Rectal smooth muscle tissue (tissue), 1 donor: ENCODE results near the gene TPK1.
"Not testable (repeated sequence)": the region's sequence is repeated elsewhere in the genome, so short reads cannot be mapped to it uniquely, and the experiment has no call there.

Experiments
- H3K27ac ChIP-seq: one replicate; pipeline ENCODE4 v1.7.0; 2013; ENCODE audit warnings: low read depth, low read length, inconsistent platforms
- H3K27me3 ChIP-seq: one replicate; pipeline ENCODE4 v1.7.0; 2013; ENCODE audit warnings: low read length; ENCODE audit not compliant: control insufficient read depth, insufficient read depth
- H3K36me3 ChIP-seq: one replicate; pipeline ENCODE4 v1.7.0; 2013; ENCODE audit warnings: low read length; ENCODE audit not compliant: control insufficient read depth, insufficient read depth
- H3K4me1 ChIP-seq: one replicate; pipeline ENCODE4 v1.7.0; 2013; ENCODE audit warnings: low read length; ENCODE audit not compliant: control insufficient read depth, insufficient read depth
- H3K4me3 ChIP-seq: one replicate; pipeline ENCODE4 v1.7.0; 2013; ENCODE audit warnings: low read length
- H3K9ac ChIP-seq: one replicate; pipeline ENCODE4 v1.7.0; 2013; ENCODE audit warnings: low read length

Gene TPK1

DNA sequence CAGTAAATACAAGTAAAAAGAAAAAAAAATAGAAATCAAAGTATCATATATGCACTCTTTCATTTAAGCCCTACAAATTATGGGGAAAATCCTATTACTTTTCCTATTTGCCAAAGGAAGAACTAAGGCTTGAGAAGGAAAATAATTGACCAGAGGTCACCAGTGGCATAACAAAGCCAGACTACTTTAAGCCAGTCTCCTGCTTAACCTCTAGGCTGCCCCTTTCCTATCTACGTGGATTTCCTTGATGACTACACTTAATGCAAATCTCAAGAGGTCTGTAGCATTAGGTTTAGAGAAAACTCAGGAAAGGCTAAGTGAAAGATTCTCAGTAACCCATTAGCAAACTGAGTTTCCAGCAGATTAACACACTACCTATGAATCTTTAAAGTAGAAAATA is 49.8 kb downstream of the TPK1 start:
- Histone ChIP-seq H3K4me3 (no peak overlapping the region), H3K27ac (no peak overlapping the region), H3K4me1 (no peaks in the 10 kb centered on the region), H3K36me3 (no peaks in the 10 kb centered on the region), H3K27me3 (no peaks in the 10 kb centered on the region), H3K9ac (no peak overlapping the region)

DNA sequence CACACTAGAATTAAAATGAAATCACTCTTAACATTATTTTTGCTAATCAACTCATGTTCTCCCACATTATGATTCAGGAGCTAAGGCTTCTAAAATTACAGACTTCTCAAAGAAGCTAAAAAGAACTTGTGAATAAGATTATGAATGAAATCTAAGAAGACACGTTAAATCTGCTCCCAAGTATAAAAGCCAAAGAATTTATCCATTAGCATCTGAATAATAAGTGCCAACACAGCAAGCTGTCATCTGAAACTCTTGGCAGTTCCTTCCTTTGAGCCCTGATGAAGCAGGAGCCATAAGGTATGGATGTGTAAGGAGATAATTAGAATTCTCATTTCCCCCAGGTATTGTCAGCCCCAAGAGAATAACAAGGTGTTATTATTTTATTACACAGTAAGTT is 50.3 kb downstream of the TPK1 start:
- no peaks in the 10 kb centered on the region for H3K36me3 ChIP-seq
- H3K27ac ChIP-seq: no peak overlapping the region
- H3K27me3 ChIP-seq: no peaks in the 10 kb centered on the region
- H3K4me3 ChIP-seq: no peak overlapping the region
- H3K9ac ChIP-seq: no peak overlapping the region
- no peaks in the 10 kb centered on the region for H3K4me1 ChIP-seq

DNA sequence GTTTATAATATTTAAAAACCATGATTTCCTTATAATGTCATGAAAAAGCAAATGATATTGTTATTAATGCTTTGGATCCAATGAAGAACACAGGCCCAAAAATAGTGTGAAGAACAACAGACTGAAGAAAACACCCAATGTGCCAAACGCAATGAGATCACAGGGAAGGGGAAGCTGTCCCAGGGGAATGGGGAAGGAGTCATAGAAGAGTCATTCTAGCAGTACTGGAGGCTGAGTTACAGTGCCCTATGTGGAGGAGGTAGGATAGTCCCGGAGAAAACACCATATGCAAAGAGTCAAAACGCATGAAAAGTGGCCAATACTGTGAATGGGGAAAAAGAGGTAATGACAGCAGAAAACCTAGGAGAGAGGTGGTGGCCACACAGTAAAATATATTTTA is 50.9 kb downstream of the TPK1 start:
- no peak overlapping the region for H3K27ac ChIP-seq
- H3K27me3 ChIP-seq: no peaks in the 10 kb centered on the region
- H3K9ac ChIP-seq: no peak overlapping the region
- no peaks in the 10 kb centered on the region for H3K36me3 ChIP-seq
- H3K4me1 ChIP-seq: no peaks in the 10 kb centered on the region
- no peak overlapping the region for H3K4me3 ChIP-seq

DNA sequence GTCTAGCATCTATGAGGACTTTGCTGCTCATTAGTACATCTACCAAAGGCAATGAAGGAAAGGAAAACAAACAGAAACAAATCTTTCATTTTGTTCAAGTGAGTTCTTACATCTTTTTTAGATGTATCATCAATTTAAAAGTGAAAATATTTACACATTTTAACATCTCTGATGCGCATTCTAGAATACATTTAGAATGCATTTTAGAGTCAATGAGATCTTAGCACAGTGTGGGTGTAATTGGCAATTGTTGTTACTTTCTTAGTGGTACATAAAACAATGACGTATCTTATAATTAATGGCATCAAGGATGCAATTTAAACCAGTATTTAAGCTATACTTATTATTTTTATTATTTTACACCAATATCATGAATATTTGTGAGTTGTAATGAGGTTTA is 51.4 kb downstream of the TPK1 start:
- Histone ChIP-seq H3K4me3 (no peak overlapping the region), H3K9ac (no peak overlapping the region)

DNA sequence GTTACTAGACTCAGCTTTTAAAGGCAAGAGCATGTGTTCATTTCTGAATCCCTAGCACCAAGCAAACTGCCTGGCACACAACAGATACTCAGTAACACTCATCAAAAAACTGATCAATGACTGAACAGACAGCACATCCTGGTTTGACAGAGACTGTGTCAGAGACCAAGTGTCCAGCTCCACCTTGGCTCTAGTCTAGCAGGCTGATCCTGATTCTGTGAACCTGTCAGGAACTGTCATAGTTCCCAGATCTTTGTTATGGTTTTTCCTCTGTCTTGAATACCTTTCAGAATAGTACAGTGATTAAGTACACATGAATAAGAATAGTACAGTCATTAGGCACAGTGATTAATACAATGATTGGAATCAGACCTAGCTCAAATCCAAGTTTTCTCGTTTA is 53.0 kb downstream of the TPK1 start:
- no peak overlapping the region for H3K27ac ChIP-seq
- no peak overlapping the region for H3K4me3 ChIP-seq
- H3K4me1 ChIP-seq: no peaks in the 10 kb centered on the region
- no peaks in the 10 kb centered on the region for H3K36me3 ChIP-seq
- H3K27me3 ChIP-seq: no peaks in the 10 kb centered on the region
- H3K9ac ChIP-seq: no peak overlapping the region

More for the DNA sequence above, 51.4 kb downstream of the TPK1 start:
- no peak overlapping the region for H3K27ac ChIP-seq
- no peaks in the 10 kb centered on the region for H3K4me1 ChIP-seq
- no peaks in the 10 kb centered on the region for H3K36me3 ChIP-seq
- H3K27me3 ChIP-seq: no peaks in the 10 kb centered on the region

DNA sequence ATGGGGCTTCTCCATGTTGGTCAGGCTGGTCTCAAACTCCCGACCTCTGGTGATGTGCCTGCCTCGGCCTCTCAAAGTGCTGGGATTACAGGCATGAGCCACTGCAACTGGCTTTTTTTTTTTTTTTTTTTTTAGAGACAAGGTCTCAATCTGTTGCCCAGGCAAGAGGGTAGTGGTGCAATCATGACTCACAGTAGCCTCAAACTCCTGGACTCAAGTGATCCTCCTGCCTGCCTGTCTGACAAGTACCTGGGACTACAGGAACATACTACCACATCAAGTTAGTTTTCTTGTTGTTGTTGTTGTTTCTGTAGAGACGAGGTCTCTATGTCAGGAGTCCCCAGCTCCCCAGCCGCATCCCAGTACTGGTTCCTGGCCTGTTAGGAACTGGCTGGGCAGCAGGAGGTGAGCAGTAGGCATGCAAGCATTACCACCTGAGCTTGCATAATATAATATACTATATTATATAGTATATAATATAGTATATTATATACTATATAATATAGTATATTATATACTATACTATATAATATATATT is 55.7 kb downstream of the TPK1 start:
- no peaks in the 10 kb centered on the region for H3K27me3 ChIP-seq
- no peaks in the 10 kb centered on the region for H3K4me1 ChIP-seq
- H3K4me3 ChIP-seq: no peak overlapping the region
- no peaks in the 10 kb centered on the region for H3K36me3 ChIP-seq
- no peak overlapping the region for H3K9ac ChIP-seq
- no peak overlapping the region for H3K27ac ChIP-seq

DNA sequence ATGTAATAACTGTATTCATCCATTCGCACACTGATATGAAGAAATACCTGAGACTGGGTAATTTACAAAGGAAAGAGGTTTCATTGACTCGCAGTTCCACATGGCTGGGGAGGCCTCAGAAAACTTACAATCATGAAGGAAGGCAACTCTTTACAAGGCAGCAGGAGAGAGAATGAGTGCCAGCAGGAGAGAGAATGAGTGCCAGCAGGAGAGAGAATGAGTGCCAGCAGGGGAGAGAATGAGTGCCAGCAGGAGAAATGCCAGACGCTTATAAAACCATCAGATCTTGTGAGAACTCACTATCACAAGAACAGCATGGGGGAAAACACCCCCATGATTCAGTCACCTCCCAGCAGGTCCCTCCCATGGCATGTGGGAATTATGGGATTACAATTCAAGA is 58.0 kb downstream of the TPK1 start:
- H3K27me3 ChIP-seq, H3K27ac ChIP-seq, H3K4me3 ChIP-seq, H3K9ac ChIP-seq, H3K36me3 ChIP-seq, H3K4me1 ChIP-seq: not testable (repeated sequence)

DNA sequence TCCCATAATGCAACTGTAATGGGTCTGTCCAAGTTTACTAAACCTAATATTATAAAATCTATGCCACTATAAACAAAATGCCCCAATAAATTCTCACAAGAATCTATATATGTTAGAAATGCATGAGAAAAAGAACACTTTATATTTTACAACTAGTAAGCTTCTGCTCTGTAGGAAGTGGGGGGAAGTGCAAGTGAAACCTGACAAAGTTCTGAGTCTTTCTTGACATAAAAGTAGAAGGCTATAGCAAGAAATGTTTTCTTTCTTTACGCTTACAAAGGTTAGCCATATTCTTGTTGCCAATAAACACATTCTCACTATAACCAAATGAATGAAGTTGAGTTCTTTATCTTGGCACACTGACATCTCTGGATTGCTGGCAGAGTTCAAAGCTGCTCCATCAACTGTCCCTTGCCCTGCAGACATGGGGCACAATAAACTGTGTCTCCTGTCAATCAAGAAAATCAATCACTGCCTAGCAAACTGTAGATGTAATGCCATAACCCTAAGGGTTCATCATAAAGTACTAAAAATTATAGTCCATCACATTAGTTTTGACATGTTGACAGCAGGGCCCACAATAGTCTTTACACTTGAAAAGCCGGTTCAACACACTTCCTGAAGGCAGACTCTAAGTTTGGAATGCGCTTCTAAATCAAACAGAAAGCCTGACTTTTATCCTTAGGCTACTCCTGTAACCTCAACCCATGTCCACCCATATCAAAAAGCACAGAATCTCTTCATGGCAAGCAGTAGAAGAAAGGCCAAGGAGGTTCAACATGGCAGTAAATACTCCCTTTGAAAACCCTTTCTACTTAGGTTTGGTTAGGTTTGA is 58.6 kb downstream of the TPK1 start:
- H3K27me3 ChIP-seq: no peaks in the 10 kb centered on the region
- H3K27ac ChIP-seq: no peak overlapping the region
- no peaks in the 10 kb centered on the region for H3K4me1 ChIP-seq
- no peak overlapping the region for H3K9ac ChIP-seq
- no peak overlapping the region for H3K4me3 ChIP-seq
- H3K36me3 ChIP-seq: no peaks in the 10 kb centered on the region

DNA sequence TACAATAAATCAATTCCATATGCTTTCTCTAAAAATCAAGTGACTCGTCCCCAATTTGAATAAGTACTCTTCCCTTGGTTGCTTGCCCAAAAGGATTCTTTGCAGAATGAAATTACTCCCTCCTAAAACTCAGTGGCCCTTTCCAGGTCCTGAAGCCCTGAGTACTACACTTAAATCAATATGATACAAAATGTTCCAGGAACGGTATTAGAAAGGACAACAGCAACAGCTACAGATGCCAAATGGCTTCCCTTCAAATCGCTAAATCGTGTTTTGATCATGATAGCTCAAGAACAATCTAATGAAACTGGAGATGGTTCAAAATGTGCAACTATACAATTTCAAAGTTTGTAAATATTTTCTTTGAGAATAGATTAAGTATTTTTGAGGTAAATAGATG is 59.4 kb downstream of the TPK1 start:
- no peaks in the 10 kb centered on the region for H3K4me1 ChIP-seq
- H3K27ac ChIP-seq: no peak overlapping the region
- no peak overlapping the region for H3K9ac ChIP-seq
- no peaks in the 10 kb centered on the region for H3K36me3 ChIP-seq
- H3K4me3 ChIP-seq: no peak overlapping the region
- no peaks in the 10 kb centered on the region for H3K27me3 ChIP-seq

DNA sequence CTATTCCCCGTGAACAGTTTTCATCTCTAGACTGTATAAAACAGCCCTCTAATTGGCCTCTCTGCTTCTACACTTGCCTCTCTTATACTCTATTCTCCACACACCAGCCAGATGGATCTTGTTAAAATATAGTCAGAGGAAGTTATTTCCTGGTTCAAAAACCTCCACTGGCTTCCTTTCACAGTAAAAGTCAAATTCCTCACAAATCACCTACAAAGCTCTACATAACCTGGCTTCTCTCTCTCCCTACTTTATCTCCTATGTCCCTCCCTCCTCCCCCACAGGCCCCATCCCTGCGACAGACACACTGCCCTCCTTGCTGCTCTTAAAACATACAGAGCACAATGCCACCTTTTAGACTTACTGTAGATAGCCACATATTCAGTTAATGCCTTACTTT is 60.1 kb downstream of the TPK1 start:
- no peaks in the 10 kb centered on the region for H3K36me3 ChIP-seq

DNA sequence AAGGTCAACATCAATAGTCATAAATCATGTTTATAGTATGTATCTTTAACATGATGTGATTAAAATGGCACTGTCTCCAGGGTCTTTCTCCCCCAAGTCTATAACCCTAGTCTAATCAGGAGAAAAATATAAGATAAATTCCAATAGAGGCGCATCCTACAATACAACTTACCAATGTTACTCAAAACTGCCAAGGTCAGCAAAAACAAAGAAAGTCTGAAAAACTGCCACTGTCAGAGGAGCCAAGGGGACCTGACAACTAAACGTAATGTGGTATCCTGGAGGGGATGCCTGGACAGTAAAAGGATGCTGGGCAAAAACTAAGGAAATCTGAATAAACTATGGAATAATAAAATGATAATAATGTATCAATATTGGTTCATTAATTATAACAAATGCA is 63.9 kb downstream of the TPK1 start:
- Histone ChIP-seq H3K36me3 (no peaks in the 10 kb centered on the region), H3K4me3 (no peak overlapping the region)

More for the DNA sequence above, 60.1 kb downstream of the TPK1 start:
- Histone ChIP-seq H3K27me3 (no peaks in the 10 kb centered on the region), H3K9ac (no peak overlapping the region), H3K4me1 (no peaks in the 10 kb centered on the region), H3K27ac (no peak overlapping the region), H3K4me3 (no peak overlapping the region)

DNA sequence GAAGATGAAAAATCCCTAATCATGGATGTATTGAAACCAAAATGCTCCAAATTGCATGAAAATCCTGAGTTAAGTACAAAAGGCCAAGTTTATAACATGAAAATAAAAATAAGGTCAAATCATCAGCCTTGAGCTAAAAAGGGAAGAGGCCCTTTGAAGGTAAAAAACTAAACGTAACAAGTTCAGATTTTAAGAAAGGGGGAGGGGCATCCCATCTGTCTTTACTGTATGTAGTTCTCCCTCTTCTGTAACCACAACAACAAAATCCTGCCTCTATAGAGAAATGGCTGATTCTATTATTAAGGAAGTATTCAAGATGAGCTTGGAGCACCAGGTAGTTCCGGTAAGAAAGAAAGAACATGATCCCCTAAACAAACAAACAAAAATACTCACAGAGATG is 64.7 kb downstream of the TPK1 start:
- Histone ChIP-seq H3K4me3 (no peak overlapping the region), H3K27ac (no peak overlapping the region), H3K36me3 (no peaks in the 10 kb centered on the region), H3K4me1 (no peaks in the 10 kb centered on the region), H3K27me3 (no peaks in the 10 kb centered on the region), H3K9ac (no peak overlapping the region)

More for the DNA sequence above, 63.9 kb downstream of the TPK1 start:
- Histone ChIP-seq H3K9ac (no peak overlapping the region), H3K27ac (no peak overlapping the region), H3K27me3 (no peaks in the 10 kb centered on the region), H3K4me1 (no peaks in the 10 kb centered on the region)

DNA sequence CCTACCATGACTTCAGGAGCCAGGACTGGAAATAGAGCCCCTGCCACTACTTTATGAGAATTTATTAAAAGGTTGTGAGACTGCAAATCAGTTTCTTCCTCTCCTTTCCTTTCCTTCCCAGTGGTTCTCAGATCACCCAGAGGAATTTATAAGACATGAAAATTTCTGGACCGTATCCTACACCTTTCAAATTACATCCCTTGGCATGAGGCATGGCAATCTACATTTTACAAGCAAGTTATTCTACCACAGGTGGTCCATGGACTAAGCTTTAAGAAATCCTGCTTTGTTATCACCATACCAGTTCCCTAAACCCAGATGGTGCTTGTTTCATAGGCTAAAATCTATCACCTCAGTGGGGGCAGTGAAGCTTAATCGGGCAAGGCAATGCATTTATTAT is 66.5 kb downstream of the TPK1 start:
- no peaks in the 10 kb centered on the region for H3K36me3 ChIP-seq
- H3K27me3 ChIP-seq: no peaks in the 10 kb centered on the region
- no peak overlapping the region for H3K9ac ChIP-seq
- H3K4me3 ChIP-seq: no peak overlapping the region
- no peak overlapping the region for H3K27ac ChIP-seq
- no peaks in the 10 kb centered on the region for H3K4me1 ChIP-seq
